Muscle of leg (tissue), 11 donors: ENCODE measurements around the gene NHSL2. TPM values are rescaled to one million over a fixed set of nuclear protein-coding genes. Genes with fewer than 3 reads are reported as not detected.

ENCODE experiments used
- DNase-seq: peaks from one replicate; pipeline ENCODE4 v3.0.0; 2013
- H3K27ac ChIP-seq: one replicate; pipeline ENCODE4 v1.5.1; 2013; ENCODE audit warnings: mild to moderate bottlenecking, low read length, control low read depth
- H3K27me3 ChIP-seq: one replicate; pipeline ENCODE4 v1.6.1; 2013; ENCODE audit warnings: low read length; ENCODE audit not compliant: control insufficient read depth, insufficient read depth
- H3K36me3 ChIP-seq: one replicate; pipeline ENCODE4 v1.6.1; 2013; ENCODE audit warnings: low read length; ENCODE audit not compliant: control insufficient read depth, insufficient read depth
- H3K4me1 ChIP-seq: one replicate; pipeline ENCODE4 v1.6.1; 2013; ENCODE audit warnings: low read length; ENCODE audit not compliant: control insufficient read depth, insufficient read depth
- H3K4me3 ChIP-seq: one replicate; pipeline ENCODE4 v1.5.1; 2013; ENCODE audit warnings: low read length, control low read depth
- H3K9me3 ChIP-seq: replicated peaks from 2 replicates; pipeline ENCODE4 v1.6.1; 2013; ENCODE audit warnings: low read depth, low read length; ENCODE audit not compliant: control insufficient read depth
- WGBS: methylation state at CpG from one replicate; pipeline ENCODE4 v1.1.5; 2013; ENCODE audit warnings: missing lambda C conversion rate; ENCODE audit not compliant: insufficient coverage; 5-methylcytosine and 5-hydroxymethylcytosine counted together
- polyA plus RNA-seq, 8 donors: library from polyadenylated mRNA; unstranded; fragments of 120-200 nt; gene quantifications; one replicate each; pipeline versions ENCODE4 v1.2.1 to v1.2.3, GENCODE V29; 2013; ENCODE audit warnings: inconsistent platforms in 1 of 8, low replicate concordance in 1 of 8; ENCODE audit not compliant: insufficient read length in 8 of 8, insufficient read depth in 1 of 8
- total RNA-seq: library from RNA; stranded (reverse); fragments of 120-200 nt; gene quantifications from one replicate; pipeline ENCODE4 v1.2.4, GENCODE V29; 2013

The NHSL2 gene
- total and polyA plus RNA-seq, 9 donors: 6.6 to 11.1 (median 8.3) TPM

DNA sequence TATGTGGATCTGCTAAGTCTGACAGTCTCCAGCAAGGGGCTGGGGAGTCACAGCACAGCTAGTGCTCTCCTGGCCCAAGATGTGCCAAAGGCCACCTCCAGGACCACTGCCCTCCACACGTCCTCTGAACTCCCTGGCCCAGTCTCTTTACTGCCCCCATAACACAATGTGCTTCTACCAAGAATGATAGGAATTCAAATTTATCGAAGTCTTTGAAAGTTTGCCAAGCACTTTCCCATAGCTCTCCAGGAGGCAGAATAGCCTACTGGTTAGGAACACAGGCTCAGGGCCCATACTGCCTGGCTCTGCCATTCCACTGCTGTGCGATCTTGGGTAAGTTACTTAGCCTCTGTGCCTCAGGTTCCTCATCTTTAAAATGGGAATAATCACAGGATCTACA, 86.7 kb downstream of the NHSL2 start:
- DNase-seq: no peak
- peak overlapping the region; percentile 75 for H3K27ac ChIP-seq
- peaks cover 39% of the 10 kb centered on the region for H3K27me3 ChIP-seq
- H3K36me3 ChIP-seq: no peaks in the 10 kb centered on the region
- 53% methylated on average over 2 of the region's 3 CpGs for WGBS
- H3K9me3 ChIP-seq: no peaks in the 10 kb centered on the region
- no peak overlapping the region for H3K4me3 ChIP-seq
- H3K4me1 ChIP-seq: peaks cover 15% of the 10 kb centered on the region

DNA sequence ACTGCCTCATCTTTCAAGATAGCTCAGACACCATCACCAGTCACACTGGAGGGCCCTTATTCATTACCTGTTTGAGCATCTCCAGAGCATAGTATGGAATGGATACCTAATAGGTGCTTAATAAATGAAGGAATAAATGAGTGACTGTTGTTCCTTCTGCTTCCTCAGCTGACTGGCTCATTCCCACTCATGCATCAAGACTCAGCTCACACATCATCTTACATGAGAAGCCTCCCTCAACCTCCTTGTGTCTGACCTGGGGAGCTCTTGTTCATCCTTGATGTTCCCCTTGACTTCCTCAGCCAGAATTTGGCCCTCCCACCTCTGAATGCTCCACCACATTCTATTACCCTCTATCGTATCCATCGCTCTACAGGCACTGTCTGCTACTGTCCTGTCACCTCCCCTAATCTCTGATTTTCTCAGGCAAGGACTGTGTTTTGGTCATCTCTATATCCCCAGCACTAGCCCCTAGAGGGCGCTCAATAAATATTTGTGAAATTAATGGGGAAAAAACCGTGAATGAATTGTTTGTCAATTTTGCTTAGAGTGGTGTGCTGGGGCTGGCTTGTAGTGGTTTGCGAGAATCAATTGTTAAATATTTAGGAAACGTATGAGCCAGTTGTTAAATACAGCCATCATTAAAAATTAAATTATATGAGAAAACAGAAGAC, 88.3 kb downstream of the NHSL2 start:
- Histone ChIP-seq H3K9me3 (no peaks in the 10 kb centered on the region), H3K36me3 (no peaks in the 10 kb centered on the region), H3K27me3 (peaks cover 37% of the 10 kb centered on the region), H3K4me3 (no peak overlapping the region), H3K4me1 (peaks cover 16% of the 10 kb centered on the region), H3K27ac (no peak overlapping the region)
- DNase-seq: peak; percentile 36
- 20% methylated on average over 2 of the region's 6 CpGs for WGBS

DNA sequence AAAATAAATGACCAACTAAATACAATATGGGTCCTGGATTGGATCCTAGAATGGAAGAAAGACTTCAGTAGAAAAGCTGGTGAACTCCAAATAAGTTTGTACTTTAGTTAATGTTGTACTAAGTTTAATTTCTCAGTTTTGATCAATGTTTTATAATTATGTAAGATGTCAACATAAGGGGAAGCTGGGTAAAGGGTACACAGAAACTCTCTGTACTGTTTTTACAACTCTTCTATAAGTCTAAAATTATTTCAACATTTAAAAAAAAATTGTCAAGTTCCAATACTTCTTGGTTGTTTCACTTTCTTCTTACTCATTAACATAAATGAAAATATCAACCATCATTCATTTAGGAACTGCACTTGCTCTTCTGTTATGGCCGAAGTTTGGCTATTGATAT, 88.9 kb downstream of the NHSL2 start:
- WGBS: no CpG with 5 or more reads among the region's 1 CpG
- Histone ChIP-seq H3K27ac (no peak overlapping the region), H3K4me1 (peaks cover 20% of the 10 kb centered on the region), H3K36me3 (no peaks in the 10 kb centered on the region), H3K4me3 (no peak overlapping the region), H3K9me3 (no peaks in the 10 kb centered on the region), H3K27me3 (peaks cover 40% of the 10 kb centered on the region)
- DNase-seq: no peak

DNA sequence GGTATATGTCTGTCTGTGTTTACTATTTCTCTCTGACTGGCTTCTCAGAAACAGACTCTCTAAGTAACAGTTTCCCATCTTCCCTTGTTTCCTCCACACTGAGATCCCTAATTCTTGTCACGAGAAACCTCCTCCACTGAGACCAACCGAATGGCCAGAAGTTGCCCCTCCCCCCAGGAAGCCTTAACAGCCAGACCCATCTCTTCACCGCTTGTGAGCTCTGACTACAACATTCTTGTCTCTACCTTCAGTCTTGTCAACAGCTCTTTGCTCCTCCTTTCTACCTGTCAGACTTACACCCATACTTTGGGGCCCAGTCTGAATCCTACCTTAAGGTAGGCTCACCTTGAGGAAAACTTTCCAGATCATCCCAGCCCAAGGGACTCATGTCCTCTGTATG, 90.8 kb downstream of the NHSL2 start:
- peaks cover 25% of the 10 kb centered on the region for H3K4me1 ChIP-seq
- no peaks in the 10 kb centered on the region for H3K9me3 ChIP-seq
- no peak overlapping the region for H3K27ac ChIP-seq
- no peak overlapping the region for H3K4me3 ChIP-seq
- peaks cover 44% of the 10 kb centered on the region for H3K27me3 ChIP-seq
- DNase-seq: no peak
- 50% methylated on average over 3 of the region's 3 CpGs for WGBS
- H3K36me3 ChIP-seq: no peaks in the 10 kb centered on the region

DNA sequence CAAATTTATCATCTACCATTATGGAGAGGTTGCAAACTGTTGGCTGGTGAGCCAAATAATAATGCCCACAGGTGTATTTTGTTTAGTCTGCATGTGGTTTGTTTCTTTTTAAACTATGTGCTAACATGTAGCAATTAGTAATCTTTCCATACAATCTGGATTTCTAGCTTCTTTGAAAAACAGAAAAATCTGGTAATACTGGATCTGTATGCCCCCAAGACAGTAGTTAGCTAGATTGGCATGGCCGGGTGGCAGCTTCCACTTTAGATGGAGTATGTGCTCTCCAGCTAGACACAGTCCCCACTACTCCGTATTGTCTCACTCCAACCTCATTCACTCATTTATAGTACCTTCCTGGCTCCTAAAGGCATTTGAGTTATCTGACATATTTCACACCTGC, 91.3 kb downstream of the NHSL2 start:
- WGBS: no CpG with 5 or more reads among the region's 2 CpGs
- no peak for DNase-seq
- no peaks in the 10 kb centered on the region for H3K36me3 ChIP-seq
- peaks cover 24% of the 10 kb centered on the region for H3K4me1 ChIP-seq
- no peaks in the 10 kb centered on the region for H3K9me3 ChIP-seq
- H3K27ac ChIP-seq: no peak overlapping the region
- H3K4me3 ChIP-seq: no peak overlapping the region
- H3K27me3 ChIP-seq: peaks cover 44% of the 10 kb centered on the region

DNA sequence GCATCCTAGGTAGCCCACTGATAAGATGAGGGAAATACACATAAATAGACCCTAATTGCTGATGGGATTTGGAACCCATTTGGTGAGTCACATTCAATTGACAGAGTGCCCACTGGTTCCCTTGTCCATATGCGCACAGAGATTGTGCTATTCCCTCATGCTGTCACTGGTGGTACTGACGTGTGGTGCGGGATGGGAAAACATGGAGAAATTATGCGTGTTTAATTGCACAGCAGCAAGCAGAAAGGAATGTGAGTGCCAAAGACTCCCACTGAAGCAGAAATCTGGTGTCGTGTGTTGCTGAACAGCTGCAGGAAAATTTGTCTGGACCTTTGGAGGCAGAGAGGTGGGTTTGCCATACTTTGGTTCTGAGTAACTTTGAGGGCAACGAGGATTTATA, 92.2 kb downstream of the NHSL2 start:
- no peak for DNase-seq
- Histone ChIP-seq H3K4me1 (peaks cover 20% of the 10 kb centered on the region), H3K27ac (no peak overlapping the region), H3K4me3 (no peak overlapping the region), H3K27me3 (peaks cover 39% of the 10 kb centered on the region), H3K36me3 (no peaks in the 10 kb centered on the region), H3K9me3 (no peaks in the 10 kb centered on the region)
- WGBS: 66% methylated on average over 5 of the region's 6 CpGs

DNA sequence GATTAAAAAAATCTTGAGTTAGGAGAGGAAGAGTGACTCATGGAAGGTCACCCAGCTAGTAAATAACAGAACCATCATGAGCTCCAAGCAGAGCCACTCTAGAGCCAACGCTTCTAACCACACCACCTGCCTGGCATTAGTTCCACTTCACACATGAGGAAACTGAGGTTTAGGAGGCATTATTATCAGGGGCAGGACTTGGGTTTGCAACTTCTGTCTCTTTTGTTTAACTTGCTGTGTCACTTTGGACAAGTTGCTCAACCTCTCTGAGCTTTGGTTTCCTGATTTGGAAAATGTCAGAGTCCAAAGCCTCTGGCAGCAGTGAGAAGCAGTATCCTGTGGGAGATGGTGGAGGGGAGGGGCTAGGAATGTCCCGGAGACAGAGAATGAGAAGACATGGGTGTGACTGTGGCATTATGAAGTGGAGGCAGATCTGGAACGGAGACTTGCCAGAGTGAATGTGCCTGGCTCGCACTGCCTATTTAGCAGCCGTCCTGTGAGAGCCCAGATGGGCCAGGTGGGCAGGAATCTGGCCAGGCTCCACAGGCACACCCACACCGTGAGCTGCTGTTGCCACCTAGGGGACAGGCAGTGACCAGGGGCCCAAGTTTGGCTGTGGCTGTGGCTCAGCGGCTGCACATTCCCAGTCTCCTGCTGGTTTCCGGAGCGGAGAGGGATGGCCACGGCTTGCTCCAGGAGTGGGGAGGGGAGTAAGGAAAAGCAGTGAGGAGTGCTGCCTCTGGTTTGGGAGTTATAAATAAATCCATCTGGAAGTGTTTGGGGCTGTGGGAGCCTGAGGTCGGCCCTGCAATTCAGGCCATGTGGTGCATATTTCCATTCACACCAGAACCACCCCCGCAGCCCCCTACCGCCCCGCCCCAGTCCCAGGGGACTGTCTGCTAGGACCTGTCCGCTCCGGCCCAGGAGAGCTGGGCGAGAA, 93.4 kb downstream of the NHSL2 start:
- H3K27me3 ChIP-seq: peaks cover 44% of the 10 kb centered on the region
- DNase-seq: peak; percentile 93
- H3K27ac ChIP-seq: peak overlapping the region; percentile 82
- 28% methylated on average over 10 of the region's 17 CpGs for WGBS
- peaks cover 20% of the 10 kb centered on the region for H3K4me1 ChIP-seq
- H3K36me3 ChIP-seq: no peaks in the 10 kb centered on the region
- no peak overlapping the region for H3K4me3 ChIP-seq
- H3K9me3 ChIP-seq: no peaks in the 10 kb centered on the region

DNA sequence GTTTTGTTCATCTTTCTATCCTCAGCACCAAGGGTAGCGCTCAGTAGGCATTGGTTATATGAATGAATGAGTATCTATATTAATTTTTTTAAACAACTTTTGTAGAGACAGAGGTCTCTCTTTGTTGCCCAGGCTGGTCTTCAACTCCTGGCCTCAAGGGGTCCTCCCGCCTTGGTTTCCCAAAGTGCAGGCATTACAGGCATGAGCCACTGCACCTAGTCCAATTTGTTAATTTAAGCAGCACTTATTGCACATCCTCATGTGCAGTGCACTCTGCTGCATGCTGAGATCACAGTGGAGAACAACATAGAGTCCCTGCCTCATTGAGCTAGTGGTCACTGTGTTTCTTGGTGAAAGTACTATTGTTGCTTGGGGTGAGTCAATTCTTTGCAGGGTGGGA, 94.4 kb downstream of the NHSL2 start:
- Histone ChIP-seq H3K36me3 (no peaks in the 10 kb centered on the region), H3K4me3 (no peak overlapping the region), H3K27ac (no peak overlapping the region), H3K4me1 (peaks cover 20% of the 10 kb centered on the region), H3K27me3 (peaks cover 48% of the 10 kb centered on the region), H3K9me3 (no peaks in the 10 kb centered on the region)
- 80% methylated on average over 1 of the region's 2 CpGs for WGBS
- DNase-seq: no peak

DNA sequence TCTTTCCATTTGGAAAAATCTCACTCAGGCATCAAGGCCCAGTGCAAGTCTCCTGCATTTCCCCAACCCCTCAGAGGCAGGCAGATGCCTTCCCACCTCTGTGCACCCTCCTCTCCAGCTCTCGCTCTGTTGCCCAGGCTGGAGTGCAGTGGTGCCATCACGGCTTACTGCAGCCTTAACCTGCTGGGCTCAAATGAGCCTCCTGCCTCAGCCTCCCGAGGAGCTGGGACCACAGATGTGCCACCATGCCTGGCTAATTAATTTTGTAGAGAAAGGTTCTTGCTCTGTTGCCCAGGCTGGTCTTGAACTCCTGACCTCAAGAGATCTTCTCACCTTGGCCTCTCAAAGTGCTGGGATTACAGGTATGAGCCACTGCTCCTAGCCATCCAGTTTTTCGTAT, 95.8 kb downstream of the NHSL2 start:
- peaks cover 44% of the 10 kb centered on the region for H3K27me3 ChIP-seq
- DNase-seq: no peak
- peaks cover 20% of the 10 kb centered on the region for H3K4me1 ChIP-seq
- no peaks in the 10 kb centered on the region for H3K36me3 ChIP-seq
- WGBS: 100% methylated on average over 1 of the region's 4 CpGs
- no peak overlapping the region for H3K27ac ChIP-seq
- no peaks in the 10 kb centered on the region for H3K9me3 ChIP-seq
- no peak overlapping the region for H3K4me3 ChIP-seq

DNA sequence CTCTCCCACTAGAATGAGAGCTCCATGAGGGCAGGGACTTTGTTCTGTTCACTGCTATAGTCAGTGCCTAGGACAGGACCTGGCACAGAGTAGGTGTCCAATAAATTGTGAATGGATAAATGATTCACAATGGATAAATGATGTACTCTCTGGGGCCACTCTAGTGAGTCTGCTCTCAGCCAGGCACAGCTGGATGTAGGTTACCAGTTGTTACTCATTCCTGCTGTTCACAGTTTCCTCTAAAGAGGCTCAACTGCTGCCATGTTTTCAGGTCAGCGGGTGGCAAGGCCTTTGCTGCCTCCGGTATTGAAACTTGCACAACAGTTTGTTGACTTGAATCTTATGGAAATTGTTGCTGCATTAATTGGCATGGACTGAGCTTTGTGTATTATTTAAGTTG, 99.1 kb downstream of the NHSL2 start:
- Histone ChIP-seq H3K4me3 (no peak overlapping the region), H3K36me3 (no peaks in the 10 kb centered on the region), H3K27me3 (peaks cover 32% of the 10 kb centered on the region), H3K4me1 (peaks cover 3% of the 10 kb centered on the region), H3K27ac (no peak overlapping the region), H3K9me3 (no peaks in the 10 kb centered on the region)
- DNase-seq: no peak
- WGBS: 100% methylated on average over 2 of the region's 2 CpGs
